Aorta (tissue), 5 donors: ENCODE data around the gene ZNF419. TPM values are rescaled to one million over a fixed set of nuclear protein-coding genes. Genes with fewer than 3 reads are reported as not detected.
"Not testable (repeated sequence)": the region's sequence is repeated elsewhere in the genome, so short reads cannot be mapped to it uniquely, and the experiment has no call there.

Source experiments
- ATAC-seq: fragments of 200-7000 bp; cut with Tn5 transposase; one replicate; pipeline ENCODE4 v1.9.1; 2022; ENCODE audit warnings: moderate library complexity; ENCODE audit not compliant: low FRiP score
- DNase-seq, 2 donors: peaks; one replicate each; pipeline ENCODE4 v3.0.0-alpha.2; 2020
- H3K27ac ChIP-seq, 2 donors: one replicate each; pipeline ENCODE4 v1.5.1; 2013; ENCODE audit warnings: low read length in 2 of 2, mild to moderate bottlenecking in 2 of 2, moderate library complexity in 2 of 2, control low read depth in 1 of 2, inconsistent platforms in 1 of 2, low read depth in 1 of 2
- H3K27me3 ChIP-seq, 2 donors: one replicate each; pipeline ENCODE4 v1.6.1; 2013; ENCODE audit warnings: control low read depth in 1 of 2, low read length in 1 of 2, mild to moderate bottlenecking in 1 of 2, moderate library complexity in 1 of 2; ENCODE audit not compliant: insufficient read depth in 2 of 2, control insufficient read depth in 1 of 2
- H3K36me3 ChIP-seq, 2 donors: one replicate each; pipeline ENCODE4 v1.6.1; 2013; ENCODE audit warnings: control low read depth in 1 of 2, low read length in 1 of 2, mild to moderate bottlenecking in 1 of 2; ENCODE audit not compliant: insufficient read depth in 2 of 2, control insufficient read depth in 1 of 2
- H3K4me1 ChIP-seq, 2 donors: one replicate each; pipeline ENCODE4 v1.6.1; 2013; ENCODE audit warnings: low read length in 2 of 2, control low read depth in 1 of 2, mild to moderate bottlenecking in 1 of 2, moderate library complexity in 1 of 2; ENCODE audit not compliant: insufficient read depth in 2 of 2, control insufficient read depth in 1 of 2
- H3K4me3 ChIP-seq, 2 donors: one replicate each; pipeline ENCODE4 v1.5.1; 2013; ENCODE audit warnings: low read length in 2 of 2, control low read depth in 1 of 2, mild to moderate bottlenecking in 1 of 2
- H3K9me3 ChIP-seq: one replicate; pipeline ENCODE4 v1.6.1; 2013; ENCODE audit warnings: mild to moderate bottlenecking, low read length; ENCODE audit not compliant: control insufficient read depth
- WGBS, 2 donors: extraction: QIAGEN DNeasy Blood & Tissue Kit; methylation state at CpG; one replicate each; pipeline ENCODE4 v1.1.7; 2013; 5-methylcytosine and 5-hydroxymethylcytosine counted together
- intact Hi-C, 2 donors: fragments of 100-400 bp; cut with DNase I; formaldehyde crosslinking; loops; one replicate each; pipeline versions ENCODE4 v1.14.2 to v1.15.0; 2022
- polyA plus RNA-seq, 2 donors: library from polyadenylated mRNA; stranded (reverse); fragments of 200-250 nt; gene quantifications; one replicate each; pipeline ENCODE4 v1.2.3, GENCODE V29; 2013
- total RNA-seq, 2 donors: library from RNA; stranded (reverse); fragmentation: NEBNext Ultra II Directional; extraction: Animal tissue kit (Norgen Biotek cat#: 25700); gene quantifications; one replicate each; pipeline ENCODE4 v1.2.1, GENCODE V29; 2021
- donor health status: healthy with polysubstance abuse.
- donor health status: Bipolar disorder and iron deficiency.
- donor health status: DM: no; HTN: no; CAD: no.
- donor health status: DM: no; HTN: no; CAD: no.
- donor health status: DM: yes; HTN: yes; CAD: no.

Gene ZNF419
- total and polyA plus RNA-seq, 4 donors: 5.6 to 12.8 (median 6.6) TPM

GRCh38 chr19:57473646-57474045, 13.9 kb upstream of the ZNF419 start:
- intact Hi-C loops: no loop called here
- no peak overlapping the region for H3K27ac ChIP-seq
- 98% methylated on average over 4 of the region's 4 CpGs for WGBS, 2 donors
- H3K4me3 ChIP-seq: no peak overlapping the region
- H3K4me1 ChIP-seq: no peaks in the 10 kb centered on the region
- H3K27me3 ChIP-seq: no peaks in the 10 kb centered on the region
- DNase-seq (no peak), ATAC-seq (no peak)
- peaks cover 42% of the 10 kb centered on the region for H3K9me3 ChIP-seq
- H3K36me3 ChIP-seq: peaks cover 12 to 20% of the 10 kb centered on the region in 2 donors

GRCh38 chr19:57477191-57478008, 10.2 kb upstream of the ZNF419 start, which contains the start of gene ZNF772:
TSS of gene ZNF772 (minus strand) at chr19:57477566. CDS start at chr19:57477309, 257 bp downstream.
- Histone ChIP-seq H3K9me3 (peaks cover 47% of the 10 kb centered on the region), H3K4me3 (peak within 1 kb of the TSS; percentile 65 to 95), H3K27ac (peak within 1 kb of the TSS in 1 of 2 donors; percentile 76), H3K4me1 (no peaks in the 10 kb centered on the region), H3K36me3 (peaks cover 12 to 20% of the 10 kb centered on the region in 2 donors), H3K27me3 (no peaks in the 10 kb centered on the region)
- peak; percentile 97 for ATAC-seq
- DNase-seq: peak; percentile 92 to 95
- intact Hi-C loops: no loop called here
- 5 to 8% methylated on average over 37 to 38 of the region's 38 CpGs for WGBS, 2 donors

- H3K27me3 ChIP-seq, DNase-seq, H3K27ac ChIP-seq, H3K4me1 ChIP-seq, intact Hi-C loops, ATAC-seq, H3K4me3 ChIP-seq: not testable (repeated sequence)
- Histone ChIP-seq H3K9me3 (peaks cover 15% of the 10 kb centered on the region), H3K36me3 (peaks cover 10 to 13% of the 10 kb centered on the region in 2 donors)
- WGBS, 2 donors: no CpG with 5 or more reads among the region's 1 CpG
Observed at GRCh38 chr19:57488299-57488644, 722 bp downstream of the ZNF419 start.

GRCh38 chr19:57499332-57499679, 11.8 kb downstream of the ZNF419 start:
- DNase-seq, ATAC-seq, intact Hi-C loops, H3K4me1 ChIP-seq, H3K27me3 ChIP-seq, H3K4me3 ChIP-seq, H3K27ac ChIP-seq, H3K36me3 ChIP-seq: not testable (repeated sequence)
- H3K9me3 ChIP-seq: peaks cover 11% of the 10 kb centered on the region

- H3K4me3 ChIP-seq: peak within 1 kb of the TSS; percentile 57 to 71
- 1% methylated on average over 56 to 62 of the region's 69 CpGs for WGBS, 2 donors
- peak; percentile 98 to 99 for DNase-seq
- H3K36me3 ChIP-seq, H3K27me3 ChIP-seq, H3K4me1 ChIP-seq, intact Hi-C loops: not testable (repeated sequence)
- H3K9me3 ChIP-seq: peaks cover 11% of the 10 kb centered on the region
- peak; percentile 99 for ATAC-seq
- H3K27ac ChIP-seq: peak within 1 kb of the TSS in 1 of 2 donors; percentile 37
Observed at GRCh38 chr19:57499680-57500395, 12.3 kb downstream of the ZNF419 start, which contains the start of gene ZNF773. TSS of gene ZNF773 (plus strand) at chr19:57499938. CDS start at chr19:57500081, 143 bp downstream.

GRCh38 chr19:57500400-57500799, 12.8 kb downstream of the ZNF419 start:
- H3K36me3 ChIP-seq, H3K4me3 ChIP-seq, H3K4me1 ChIP-seq, intact Hi-C loops, H3K27me3 ChIP-seq, H3K27ac ChIP-seq, DNase-seq, ATAC-seq: not testable (repeated sequence)
- H3K9me3 ChIP-seq: peaks cover 12% of the 10 kb centered on the region
- 0 to 3% methylated on average over 1 of the region's 4 CpGs for WGBS, 2 donors

- Histone ChIP-seq H3K36me3 (peaks cover 6 to 16% of the 10 kb centered on the region in 2 donors), H3K27me3 (no peaks in the 10 kb centered on the region), H3K9me3 (peaks cover 18% of the 10 kb centered on the region), H3K4me1 (no peaks in the 10 kb centered on the region), H3K4me3 (no peak overlapping the region), H3K27ac (no peak overlapping the region)
- intact Hi-C loops: no loop called here
- 66 to 84% methylated on average over 4 of the region's 4 CpGs for whole genome bisulfite sequencing, 2 donors
- no peak for ATAC-seq
- no peak for DNase-seq
Observed at GRCh38 chr19:57506163-57506562, 18.6 kb downstream of the ZNF419 start.

GRCh38 chr19:57511484-57511883, 23.9 kb downstream of the ZNF419 start:
- H3K4me3 ChIP-seq: no peak overlapping the region
- peaks cover 18% of the 10 kb centered on the region for H3K9me3 ChIP-seq
- H3K27me3 ChIP-seq: no peaks in the 10 kb centered on the region
- H3K4me1 ChIP-seq: no peaks in the 10 kb centered on the region
- H3K36me3 ChIP-seq: peaks cover 5 to 6% of the 10 kb centered on the region in 2 donors
- intact Hi-C loops: no loop called here
- ATAC-seq (no peak), DNase-seq (no peak)
- no peak overlapping the region for H3K27ac ChIP-seq
